ENCODE measurements around the gene MAPK8IP3.

Gene MAPK8IP3

DNA sequence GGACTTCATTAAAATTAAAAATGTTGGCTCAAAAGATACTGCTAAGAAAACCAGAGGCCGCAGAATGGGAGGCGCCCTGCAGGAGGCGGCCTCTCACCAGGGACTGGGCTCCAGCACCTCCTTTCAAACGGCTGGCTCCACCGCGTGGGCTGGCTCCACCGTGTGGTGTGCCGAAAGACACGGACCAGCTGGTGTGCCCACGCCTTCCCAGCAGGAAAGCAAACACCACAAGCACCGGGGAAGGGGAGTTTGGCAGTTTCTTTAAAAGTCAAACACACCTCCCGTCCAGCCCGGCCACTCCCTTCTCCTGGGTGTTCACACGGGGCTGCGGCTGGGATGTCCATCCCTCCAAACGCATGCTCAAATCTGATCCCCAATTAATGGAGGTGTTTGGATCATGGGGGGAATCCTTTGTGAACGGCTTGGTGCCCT, 106.8 kb downstream of the MAPK8IP3 start:
- DNase-seq (ENCODE audit: low spot score) = peak; percentile 15

DNA sequence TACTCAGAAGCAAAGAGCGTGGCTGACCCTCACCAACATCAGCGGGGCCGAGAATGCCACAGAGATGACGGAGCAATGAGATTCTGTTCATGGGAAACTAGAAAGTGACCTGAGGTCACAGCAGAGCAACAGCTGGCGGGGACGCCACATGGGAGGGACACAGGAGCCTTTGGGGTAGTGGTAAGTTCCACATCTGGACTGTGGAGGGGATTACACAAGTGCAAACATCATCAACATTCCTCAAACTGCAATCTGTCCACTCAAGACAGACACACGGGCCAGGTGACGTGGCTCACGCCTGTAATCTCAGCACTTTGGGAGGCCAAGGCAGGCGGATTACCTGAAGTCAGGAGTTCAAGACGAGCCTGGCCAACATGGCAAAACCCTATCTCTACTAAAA, 109.5 kb downstream of the MAPK8IP3 start:
- DNase-seq (ENCODE audit: low spot score) = no peak

DNA sequence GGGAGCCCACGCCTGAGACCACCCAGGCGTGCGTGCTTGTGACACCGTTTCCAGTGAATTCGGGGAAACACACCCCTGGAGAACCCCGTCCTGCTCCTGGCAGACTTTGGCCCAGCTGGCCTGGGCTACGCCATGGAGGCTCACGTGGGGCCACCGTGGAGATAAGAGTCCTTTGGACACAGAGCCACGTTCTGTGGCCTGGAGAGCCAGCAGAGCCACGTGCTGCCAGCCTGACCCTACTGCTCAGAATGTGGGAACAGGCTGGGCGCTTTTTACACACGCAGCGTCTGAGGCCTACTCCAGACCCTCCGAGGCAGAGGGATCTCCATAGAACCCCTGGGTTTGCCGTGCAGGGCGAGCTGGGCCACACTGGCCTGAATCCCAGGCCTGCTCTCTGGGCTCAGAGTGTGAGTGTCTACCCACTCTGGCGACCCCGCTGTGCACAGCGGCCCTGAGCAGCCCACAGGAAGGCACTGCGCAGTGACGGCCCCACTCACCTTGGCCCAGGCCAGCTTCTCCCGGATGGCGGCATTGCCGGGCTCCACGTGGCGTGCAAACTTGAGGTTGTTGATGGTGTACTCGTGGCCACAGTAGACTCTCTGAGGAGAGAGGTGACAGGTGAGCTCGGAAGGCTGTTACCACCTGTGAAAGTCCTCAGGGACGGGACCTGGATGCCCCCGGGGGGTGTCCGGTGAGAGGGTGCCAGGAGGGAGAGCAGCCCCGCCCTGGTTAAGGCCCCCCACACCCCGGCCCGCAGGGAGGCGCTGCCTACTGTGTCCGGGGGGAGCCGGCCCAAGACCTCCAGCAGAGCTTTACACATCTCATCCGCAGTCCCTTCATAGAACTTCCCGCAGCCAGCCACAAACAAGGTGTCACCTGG, 110.6 kb downstream of the MAPK8IP3 start:
- DNase-seq (ENCODE audit: low spot score) = no peak

DNA sequence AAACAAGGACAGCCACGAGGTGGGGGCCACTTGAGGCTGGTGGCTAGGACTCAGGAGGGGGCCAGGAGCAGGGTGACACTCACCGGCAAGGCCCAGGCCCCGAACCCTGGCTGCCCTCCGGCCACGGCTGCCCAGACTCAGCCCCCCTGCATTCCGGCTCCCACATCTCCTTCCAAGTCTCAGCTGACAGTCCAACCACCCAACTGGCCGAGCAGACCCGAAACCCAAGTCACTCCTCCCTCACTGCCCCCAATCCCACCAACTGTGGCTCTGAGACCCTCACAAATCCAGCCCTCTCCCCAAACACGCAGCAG, 111.2 kb downstream of the MAPK8IP3 start:
- no peak for DNase-seq (ENCODE audit: low spot score)

DNA sequence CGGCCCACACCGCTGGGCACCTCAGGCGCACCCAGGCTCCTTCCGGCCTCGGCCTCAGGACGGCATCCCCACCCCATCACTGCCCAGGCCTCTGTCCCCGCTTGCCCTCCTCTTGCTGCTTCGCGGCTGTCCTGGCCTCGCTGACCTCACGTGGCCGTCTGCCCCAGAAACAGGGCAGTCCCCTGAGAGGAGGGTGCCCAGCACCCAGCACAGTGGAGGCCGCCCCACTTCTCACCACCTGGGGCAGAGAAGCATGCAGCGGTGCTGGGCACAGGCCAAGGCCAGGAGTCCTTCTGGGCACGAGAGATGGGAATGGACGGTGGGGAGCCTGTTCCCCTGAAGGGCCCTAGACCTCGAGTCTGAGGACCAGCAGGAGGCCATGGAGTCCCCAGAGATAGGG, 111.7 kb downstream of the MAPK8IP3 start:
- DNase-seq (ENCODE audit: low spot score) = no peak

DNA sequence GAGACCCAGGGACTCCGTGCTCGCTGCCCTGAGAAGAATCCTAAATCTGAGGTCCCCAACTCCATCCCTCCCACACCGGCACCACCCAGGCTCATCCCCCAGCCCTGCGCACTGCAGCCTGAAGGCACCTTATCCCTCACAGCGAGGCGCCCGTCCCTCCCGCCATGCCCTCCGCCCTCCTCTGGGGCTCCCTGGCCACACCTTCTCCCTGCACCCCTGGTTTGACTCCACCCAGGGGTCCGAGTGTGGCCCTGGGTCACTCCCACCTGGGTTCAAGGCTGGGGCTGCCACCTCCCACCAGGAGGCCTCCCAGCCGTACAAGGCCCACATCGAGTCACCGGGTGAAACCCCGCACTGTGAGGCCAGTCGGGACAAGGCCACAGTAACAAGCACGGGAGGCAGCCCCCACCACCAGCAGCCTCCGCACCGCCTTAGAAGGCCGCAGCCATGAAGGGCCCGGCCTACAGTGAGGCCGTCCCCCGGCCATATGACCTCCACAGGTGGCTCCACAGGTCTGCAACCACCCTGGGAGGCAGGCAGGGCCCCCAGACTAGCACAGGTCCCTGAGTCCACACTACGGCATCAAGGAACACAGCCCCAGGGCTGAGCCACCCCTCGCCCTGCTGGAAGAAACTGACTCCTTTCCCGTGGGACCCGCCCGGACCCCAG, 112.3 kb downstream of the MAPK8IP3 start:
- DNase-seq (ENCODE audit: low spot score) = no peak

DNA sequence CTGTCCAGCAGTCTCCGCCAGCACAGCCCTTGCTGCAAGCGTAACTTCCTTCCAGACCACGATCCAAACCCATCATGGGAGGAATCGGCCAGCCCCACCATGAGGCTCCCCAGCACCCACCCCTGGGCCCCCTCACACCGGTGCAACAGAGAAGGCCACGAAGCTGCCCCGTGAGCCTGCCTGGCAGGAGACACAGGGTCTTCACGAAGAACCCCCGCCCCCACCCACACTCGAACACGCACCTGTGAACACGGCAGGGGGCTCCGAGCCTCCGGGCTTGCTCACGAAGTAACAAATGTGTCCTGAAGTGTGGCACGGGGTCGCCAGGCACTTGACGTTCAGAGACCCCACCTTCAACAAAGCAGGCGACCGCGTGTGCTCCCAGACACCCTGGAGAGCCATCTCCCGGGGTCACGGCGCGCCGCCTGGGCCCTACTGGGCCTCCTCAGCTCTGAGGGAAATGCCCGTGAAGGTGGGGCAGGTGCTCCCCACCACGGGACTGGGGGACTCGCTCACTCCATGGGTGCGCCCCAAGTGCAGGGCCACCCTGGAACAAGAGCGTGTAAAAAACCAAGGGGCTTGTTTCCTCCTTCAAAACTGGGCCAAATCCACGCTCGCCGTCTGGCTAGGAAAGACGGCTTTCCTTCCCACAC, 113.0 kb downstream of the MAPK8IP3 start:
- DNase-seq (ENCODE audit: low spot score) = no peak

DNA sequence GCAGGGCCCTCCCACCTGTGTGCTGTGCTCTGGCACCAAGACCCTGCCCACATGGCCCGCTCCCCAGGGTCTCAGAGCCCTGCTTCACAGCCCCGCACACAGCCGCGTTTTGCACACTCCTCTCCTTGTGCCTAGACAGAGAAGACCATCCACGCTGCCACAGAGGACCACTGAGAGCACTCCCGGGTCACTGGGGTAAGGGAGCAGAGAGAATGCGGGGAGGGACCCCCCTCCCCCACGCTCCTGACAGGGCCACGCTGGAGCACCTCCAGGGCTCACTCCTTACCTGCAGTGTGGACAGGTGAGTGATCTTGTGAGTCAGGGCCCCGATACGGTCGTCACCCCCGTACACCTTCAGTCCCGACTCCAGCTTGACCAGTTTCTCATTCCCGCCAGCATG, 113.6 kb downstream of the MAPK8IP3 start:
- DNase-seq (ENCODE audit: low spot score) = no peak

Measured in LoVo (cell line).